Measurements from ENCODE around the gene PRKRIP1. TPM values are rescaled to one million over a fixed set of nuclear protein-coding genes. Genes with fewer than 3 reads are reported as not detected.
"Not testable (repeated sequence)": the region's sequence is repeated elsewhere in the genome, so short reads cannot be mapped to it uniquely, and the experiment has no call there.

The PRKRIP1 gene
- total and polyA plus RNA-seq, 5 donors from 2014 or later = 12.3 to 47.7 (median 15.4) TPM

DNA sequence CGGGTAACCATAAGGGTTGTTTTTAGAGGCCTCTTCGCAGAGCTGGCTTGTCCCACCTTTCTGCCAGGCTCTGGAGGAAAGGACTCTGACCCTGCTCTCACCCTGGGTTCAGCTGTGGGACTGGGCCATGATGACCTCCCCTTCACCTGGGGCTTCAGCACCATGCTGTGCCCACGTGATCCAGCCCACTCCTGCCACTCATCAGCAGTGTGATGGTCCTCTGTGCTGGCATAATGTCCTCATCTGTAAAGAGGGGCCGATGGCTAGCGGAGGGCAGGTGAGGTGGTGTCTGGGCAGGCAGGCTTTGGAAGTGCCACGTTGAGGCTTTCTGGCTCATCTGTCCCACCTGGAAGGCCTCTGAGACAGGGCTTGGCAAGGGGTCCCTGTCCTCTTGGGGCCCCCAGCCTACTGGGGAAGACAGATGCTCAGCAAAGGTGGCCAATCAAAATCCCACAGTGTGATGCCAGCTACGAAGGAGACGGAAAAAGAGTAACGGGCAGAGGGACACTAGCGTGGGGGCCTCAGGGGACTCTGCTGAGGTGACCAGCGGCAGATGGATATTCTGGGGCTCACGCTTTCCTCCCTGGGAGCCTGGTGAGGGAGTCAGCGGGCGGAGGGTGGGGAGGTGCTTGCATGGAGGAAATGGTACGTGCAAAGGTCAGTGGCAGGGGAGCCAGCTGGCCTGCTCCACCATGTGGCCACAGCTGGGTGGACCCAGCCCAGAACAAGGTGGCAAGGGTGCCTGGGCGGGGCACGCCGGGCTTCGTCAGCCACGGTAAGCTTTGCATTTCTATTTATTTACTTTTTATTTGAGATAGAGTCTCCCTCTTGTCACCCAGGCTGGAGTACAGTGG is 74.0 kb downstream of the PRKRIP1 start:
- no peaks in the 10 kb centered on the region for H3K36me3 Mint-ChIP-seq

DNA sequence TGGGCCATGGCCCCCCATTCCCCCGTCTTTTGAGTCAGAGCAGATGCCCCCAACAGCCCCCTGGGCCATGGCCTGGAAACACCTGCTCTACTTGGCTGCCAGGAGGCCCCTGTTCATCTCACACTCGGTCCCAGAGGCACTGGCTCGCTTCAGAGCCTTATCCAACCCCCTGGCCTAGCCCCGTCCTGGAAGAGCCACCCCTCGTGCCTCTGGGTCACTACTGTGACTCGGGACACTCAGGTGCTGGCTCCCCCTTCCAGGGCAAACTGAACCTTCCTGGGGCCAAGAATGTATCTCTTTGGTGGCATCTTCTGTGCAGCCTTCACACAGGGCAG is 75.6 kb downstream of the PRKRIP1 start:
- no peaks in the 10 kb centered on the region for H3K9me3 Mint-ChIP-seq
- H3K4me1 Mint-ChIP-seq = peaks cover 0 to 6% (median 3%) of the 10 kb centered on the region in 4 donors
- H3K27ac Mint-ChIP-seq = peak overlapping the region in 1 of 3 donors; percentile 74
- H3K36me3 ChIP-seq (ENCODE audit: control insufficient read depth, insufficient read depth, low read length) = peaks cover 17% of the 10 kb centered on the region
- no peaks in the 10 kb centered on the region for H3K9me3 ChIP-seq (ENCODE audit: control insufficient read depth in 2 of 2, low read length in 2 of 2)
- no peak overlapping the region for H3K27ac ChIP-seq (ENCODE audit: insufficient read depth, low read length, poor library complexity, severe bottlenecking)
- H3K4me3 ChIP-seq (ENCODE audit: low read depth, low read length) = no peak overlapping the region
- H3K27me3 ChIP-seq (ENCODE audit: control insufficient read depth, insufficient read depth, low read length) = no peaks in the 10 kb centered on the region
- DNase-seq (no peak), ATAC-seq (ENCODE audit: low read depth in 2 of 2) (no peak)
- no peaks in the 10 kb centered on the region for H3K4me1 ChIP-seq (ENCODE audit: control insufficient read depth, insufficient read depth, low read length, poor library complexity, severe bottlenecking)
- H3K4me3 Mint-ChIP-seq = no peak overlapping the region
- no peaks in the 10 kb centered on the region for H3K36me3 Mint-ChIP-seq
- no peaks in the 10 kb centered on the region for H3K27me3 Mint-ChIP-seq

More for the DNA sequence above, 74.0 kb downstream of the PRKRIP1 start:
- no peaks in the 10 kb centered on the region for H3K9me3 ChIP-seq (ENCODE audit: control insufficient read depth in 2 of 2, low read length in 2 of 2)
- Mint-ChIP-seq H3K27me3 (no peaks in the 10 kb centered on the region), H3K4me1 (peaks cover 0 to 21% (median 6%) of the 10 kb centered on the region in 4 donors), H3K4me3 (no peak overlapping the region), H3K27ac (no peak overlapping the region), H3K9me3 (no peaks in the 10 kb centered on the region)
- peaks cover 17% of the 10 kb centered on the region for H3K36me3 ChIP-seq (ENCODE audit: control insufficient read depth, insufficient read depth, low read length)
- H3K27me3 ChIP-seq (ENCODE audit: control insufficient read depth, insufficient read depth, low read length) = no peaks in the 10 kb centered on the region
- H3K4me1 ChIP-seq (ENCODE audit: control insufficient read depth, insufficient read depth, low read length, poor library complexity, severe bottlenecking) = peaks cover 10% of the 10 kb centered on the region
- no peak overlapping the region for H3K27ac ChIP-seq (ENCODE audit: insufficient read depth, low read length, poor library complexity, severe bottlenecking)
- ATAC-seq (ENCODE audit: low read depth in 2 of 2) (no peak), DNase-seq (no peak)
- H3K4me3 ChIP-seq (ENCODE audit: low read depth, low read length) = no peak overlapping the region

DNA sequence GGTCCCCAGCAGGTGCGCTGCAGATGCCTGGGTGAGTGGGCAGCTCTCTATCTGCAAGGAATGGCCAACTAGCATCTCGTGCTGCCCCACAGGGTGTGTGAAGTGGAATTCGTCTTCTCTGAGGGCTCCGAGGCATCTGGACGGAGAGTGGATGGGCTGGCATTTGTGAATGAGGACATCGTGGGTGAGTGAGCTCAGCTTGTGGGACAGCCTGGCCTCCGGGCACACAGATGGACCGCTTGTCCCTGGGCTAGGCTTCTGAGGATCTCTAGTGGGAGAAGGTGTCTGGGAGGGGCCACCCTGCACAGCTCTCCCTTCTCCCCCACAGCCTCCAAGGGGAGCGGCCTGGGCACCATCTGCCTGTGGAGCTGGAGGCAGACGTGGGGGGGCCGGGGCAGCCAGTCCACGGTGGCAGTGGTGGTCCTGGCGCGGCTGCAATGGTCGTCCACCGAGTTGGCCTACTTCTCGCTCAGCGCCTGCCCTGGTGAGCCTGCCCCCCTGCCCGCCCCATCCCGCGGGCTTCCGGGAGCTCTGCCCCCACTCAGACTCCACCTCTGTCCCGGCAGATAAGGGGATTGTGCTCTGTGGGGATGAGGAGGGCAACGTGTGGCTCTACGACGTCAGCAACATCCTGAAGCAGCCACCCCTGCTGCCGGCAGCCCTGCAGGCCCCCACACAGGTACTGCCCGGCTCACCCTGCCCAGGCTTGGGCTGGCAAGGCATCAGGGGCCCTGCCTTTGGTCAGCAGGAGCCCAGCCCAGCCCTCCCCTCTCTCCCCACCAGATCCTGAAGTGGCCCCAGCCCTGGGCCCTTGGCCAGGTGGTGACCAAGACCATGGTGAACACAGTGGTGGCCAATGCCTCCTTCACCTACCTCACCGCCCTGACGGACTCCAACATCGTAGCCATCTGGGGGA is 76.2 kb downstream of the PRKRIP1 start:
- no peak overlapping the region for H3K27ac Mint-ChIP-seq

DNA sequence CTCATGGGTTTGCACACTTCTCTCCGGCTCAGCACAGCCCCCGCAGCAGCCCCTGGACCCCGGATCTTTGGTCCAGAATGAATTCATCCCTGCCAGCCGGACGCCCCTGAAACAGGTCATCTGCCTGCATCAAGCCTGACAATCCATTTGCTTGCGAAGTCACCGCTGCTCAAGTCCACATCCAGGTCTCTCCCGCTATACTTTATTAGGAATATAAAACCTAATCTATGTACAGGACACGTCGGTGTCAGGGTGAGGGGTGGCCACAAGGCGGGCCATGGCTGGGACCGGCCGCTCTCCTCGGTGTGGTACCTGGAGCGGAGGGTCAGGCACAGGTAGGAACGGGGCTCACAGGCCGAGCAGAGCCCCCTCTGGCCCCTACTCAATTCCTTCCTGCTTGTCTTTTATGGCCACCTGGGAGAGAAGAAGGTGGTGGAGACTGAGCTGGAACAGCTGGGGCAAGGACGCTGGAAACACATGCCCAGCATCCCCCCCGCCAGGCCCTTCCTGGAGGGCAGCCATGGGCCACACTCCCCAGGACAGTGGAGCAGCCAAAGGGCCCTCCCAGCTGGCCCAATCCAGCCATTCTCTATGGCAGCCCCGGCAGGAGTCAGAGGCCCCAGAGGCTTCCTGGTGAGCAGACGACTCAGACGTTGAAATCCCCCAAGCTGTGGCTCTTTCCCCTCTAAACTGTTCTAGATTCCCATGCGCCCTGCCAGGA is 77.3 kb downstream of the PRKRIP1 start:
- Mint-ChIP-seq H3K27ac (no peak overlapping the region), H3K27me3 (no peaks in the 10 kb centered on the region), H3K9me3 (no peaks in the 10 kb centered on the region), H3K36me3 (no peaks in the 10 kb centered on the region), H3K4me3 (peak overlapping the region in 2 of 4 donors; percentile 71 to 78), H3K4me1 (peaks cover 0 to 3% (median under 1%) of the 10 kb centered on the region in 4 donors)
- Histone ChIP-seq H3K4me3 (ENCODE audit: low read depth, low read length) (no peak overlapping the region), H3K27ac (ENCODE audit: insufficient read depth, low read length, poor library complexity, severe bottlenecking) (no peak overlapping the region), H3K36me3 (ENCODE audit: control insufficient read depth, insufficient read depth, low read length) (peaks cover 17% of the 10 kb centered on the region), H3K9me3 (ENCODE audit: control insufficient read depth in 2 of 2, low read length in 2 of 2) (no peaks in the 10 kb centered on the region), H3K27me3 (ENCODE audit: control insufficient read depth, insufficient read depth, low read length) (no peaks in the 10 kb centered on the region), H3K4me1 (ENCODE audit: control insufficient read depth, insufficient read depth, low read length, poor library complexity, severe bottlenecking) (no peaks in the 10 kb centered on the region)
- ATAC-seq (ENCODE audit: low read depth in 2 of 2) (no peak), DNase-seq (no peak)

More for the DNA sequence above, 76.2 kb downstream of the PRKRIP1 start:
- ATAC-seq (ENCODE audit: low read depth in 2 of 2) = no peak
- no peaks in the 10 kb centered on the region for H3K4me1 ChIP-seq (ENCODE audit: control insufficient read depth, insufficient read depth, low read length, poor library complexity, severe bottlenecking)
- H3K4me3 Mint-ChIP-seq = peak overlapping the region in 1 of 4 donors; percentile 71
- peaks cover 17% of the 10 kb centered on the region for H3K36me3 ChIP-seq (ENCODE audit: control insufficient read depth, insufficient read depth, low read length)
- no peak for DNase-seq
- no peak overlapping the region for H3K27ac ChIP-seq (ENCODE audit: insufficient read depth, low read length, poor library complexity, severe bottlenecking)
- no peaks in the 10 kb centered on the region for H3K27me3 Mint-ChIP-seq
- H3K27me3 ChIP-seq (ENCODE audit: control insufficient read depth, insufficient read depth, low read length) = no peaks in the 10 kb centered on the region
- H3K9me3 Mint-ChIP-seq = no peaks in the 10 kb centered on the region
- H3K4me1 Mint-ChIP-seq = peaks cover 0 to 3% (median under 1%) of the 10 kb centered on the region in 4 donors
- no peaks in the 10 kb centered on the region for H3K36me3 Mint-ChIP-seq
- H3K4me3 ChIP-seq (ENCODE audit: low read depth, low read length) = no peak overlapping the region
- H3K9me3 ChIP-seq (ENCODE audit: control insufficient read depth in 2 of 2, low read length in 2 of 2) = no peaks in the 10 kb centered on the region

DNA sequence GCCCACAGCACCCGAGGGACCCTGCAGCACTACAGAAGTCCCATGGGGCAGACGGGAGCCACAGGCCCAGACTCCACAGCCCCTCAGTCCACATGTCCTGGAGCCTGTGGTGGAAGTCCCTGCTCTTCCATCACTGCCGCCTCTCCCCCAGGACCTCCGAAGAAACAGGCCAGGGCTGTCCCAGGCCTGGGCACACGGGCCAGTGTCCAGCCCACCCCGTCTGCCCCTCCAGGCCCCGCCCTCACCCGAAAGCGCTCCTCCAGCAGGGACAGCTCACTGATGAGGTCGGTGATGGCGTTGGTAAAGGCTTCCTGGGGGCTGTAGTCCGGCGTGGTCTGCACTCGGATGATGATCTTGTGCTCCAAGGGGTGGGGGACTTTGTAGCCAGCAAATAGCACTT is 78.0 kb downstream of the PRKRIP1 start:
- H3K36me3 ChIP-seq (ENCODE audit: control insufficient read depth, insufficient read depth, low read length) = peaks cover 17% of the 10 kb centered on the region
- H3K4me1 Mint-ChIP-seq; H3K27ac ChIP-seq (ENCODE audit: insufficient read depth, low read length, poor library complexity, severe bottlenecking); H3K27me3 Mint-ChIP-seq; H3K4me1 ChIP-seq (ENCODE audit: control insufficient read depth, insufficient read depth, low read length, poor library complexity, severe bottlenecking); H3K27ac Mint-ChIP-seq; H3K9me3 Mint-ChIP-seq; DNase-seq; H3K9me3 ChIP-seq (ENCODE audit: control insufficient read depth in 2 of 2, low read length in 2 of 2); H3K36me3 Mint-ChIP-seq; ATAC-seq (ENCODE audit: low read depth in 2 of 2); H3K27me3 ChIP-seq (ENCODE audit: control insufficient read depth, insufficient read depth, low read length); H3K4me3 ChIP-seq (ENCODE audit: low read depth, low read length); H3K4me3 Mint-ChIP-seq: not testable (repeated sequence)

DNA sequence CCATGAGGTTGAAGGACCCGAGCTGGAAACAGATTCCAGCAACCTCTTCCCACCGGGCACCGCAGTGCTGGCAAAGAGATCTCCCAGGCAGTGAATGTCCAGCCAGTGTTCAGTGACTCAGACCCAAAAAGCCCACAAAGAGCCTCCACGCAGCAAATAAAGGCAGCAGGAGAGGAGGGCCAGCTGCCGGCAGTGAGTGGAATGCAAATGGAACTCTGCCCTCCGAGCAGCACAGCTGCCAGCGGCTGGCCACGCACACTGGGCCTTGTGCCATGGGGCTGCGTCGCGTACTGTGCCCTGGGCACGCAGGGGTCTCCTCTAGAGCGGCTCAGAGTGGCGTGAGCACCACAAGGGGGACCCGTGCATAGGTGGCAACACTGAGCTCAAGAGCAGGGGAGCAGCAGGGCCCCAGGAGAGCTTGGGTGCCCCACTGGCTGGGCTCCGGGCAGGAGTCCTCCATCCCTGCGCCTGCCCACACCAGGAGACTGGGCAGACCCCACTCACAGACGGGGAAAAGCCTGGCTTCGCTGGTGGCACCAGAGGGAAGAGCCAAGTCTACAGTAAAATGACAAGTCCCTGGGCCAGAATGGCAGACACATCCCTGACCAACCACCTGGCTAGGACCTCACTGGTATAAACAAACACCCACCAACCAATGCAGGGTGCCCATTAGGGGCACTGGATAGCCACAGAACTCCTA is 78.7 kb downstream of the PRKRIP1 start:
- H3K27ac Mint-ChIP-seq, DNase-seq, H3K4me1 Mint-ChIP-seq: not testable (repeated sequence)

More for the DNA sequence above, 78.7 kb downstream of the PRKRIP1 start:
- ATAC-seq (ENCODE audit: low read depth in 2 of 2); H3K4me1 ChIP-seq (ENCODE audit: control insufficient read depth, insufficient read depth, low read length, poor library complexity, severe bottlenecking); H3K9me3 ChIP-seq (ENCODE audit: control insufficient read depth in 2 of 2, low read length in 2 of 2); H3K27ac ChIP-seq (ENCODE audit: insufficient read depth, low read length, poor library complexity, severe bottlenecking); H3K4me3 ChIP-seq (ENCODE audit: low read depth, low read length); H3K4me3 Mint-ChIP-seq; H3K9me3 Mint-ChIP-seq; H3K27me3 Mint-ChIP-seq; H3K36me3 Mint-ChIP-seq; H3K27me3 ChIP-seq (ENCODE audit: control insufficient read depth, insufficient read depth, low read length): not testable (repeated sequence)
- H3K36me3 ChIP-seq (ENCODE audit: control insufficient read depth, insufficient read depth, low read length) = peaks cover 17% of the 10 kb centered on the region
